GM21786 (cell line): ENCODE measurements around the gene CD302.
"Not testable (repeated sequence)": the region's sequence is repeated elsewhere in the genome, so short reads cannot be mapped to it uniquely, and the experiment has no call there.

Experiments used
- ATAC-seq: cut with Tn5 transposase; IDR thresholded peaks from one replicate; pipeline ENCODE4 v1.9.1; 2021; ENCODE audit not compliant: unreplicated experiment

Gene CD302

GRCh38 chr2:159755014-159755413 lies 43.0 kb downstream of the CD302 start:
- ATAC-seq, result no peak

GRCh38 chr2:159753797-159754196 lies 44.2 kb downstream of the CD302 start:
- ATAC-seq, result no peak

GRCh38 chr2:159750873-159751272 lies 47.1 kb downstream of the CD302 start:
- ATAC-seq, result no peak

GRCh38 chr2:159748089-159748488 lies 49.9 kb downstream of the CD302 start:
- no peak for ATAC-seq

GRCh38 chr2:159745237-159745636 lies 52.8 kb downstream of the CD302 start:
- ATAC-seq, result not testable (repeated sequence)

GRCh38 chr2:159744363-159744762 lies 53.6 kb downstream of the CD302 start:
- no peak for ATAC-seq

GRCh38 chr2:159742846-159743245 lies 55.2 kb downstream of the CD302 start:
- no peak for ATAC-seq

GRCh38 chr2:159738509-159739390 lies 59.3 kb downstream of the CD302 start:
- no peak for ATAC-seq

- no peak for ATAC-seq
Observed at GRCh38 chr2:159737917-159738296, 60.1 kb downstream of the CD302 start.

- no peak for ATAC-seq
Observed at GRCh38 chr2:159737292-159737916, 60.6 kb downstream of the CD302 start.

- ATAC-seq, result no peak
Observed at GRCh38 chr2:159736048-159736447, 62.0 kb downstream of the CD302 start.

- ATAC-seq, result no peak
Observed at GRCh38 chr2:159735648-159736047, 62.4 kb downstream of the CD302 start.

- no peak for ATAC-seq
Observed at GRCh38 chr2:159728629-159729028, 69.4 kb downstream of the CD302 start.

- ATAC-seq, result no peak
Observed at GRCh38 chr2:159725713-159726112, 72.3 kb downstream of the CD302 start.

GRCh38 chr2:159724795-159725572 lies 73.0 kb downstream of the CD302 start:
- not testable (repeated sequence) for ATAC-seq

- ATAC-seq, result no peak
Observed at GRCh38 chr2:159722580-159722979, 75.4 kb downstream of the CD302 start.

GRCh38 chr2:159720676-159721075 lies 77.3 kb downstream of the CD302 start:
- no peak for ATAC-seq
